HEK293 (cell line): ENCODE measurements around the gene NSMCE1.

Source experiments
- YY2 ChIP-seq: fragments of 450-650 bp; formaldehyde crosslinking; IDR thresholded peaks from 2 replicates; pipeline ENCODE4 v1.5.1; 2016; ENCODE audit warnings: missing biosample characterization, missing genetic modification characterization
- ZNF292 ChIP-seq: fragments of 450-650 bp; formaldehyde crosslinking; IDR thresholded peaks from 2 replicates; pipeline ENCODE4 v1.5.1; 2016; ENCODE audit warnings: low read depth, missing biosample characterization, missing genetic modification characterization, borderline replicate concordance
- ZNF561 ChIP-seq: fragments of 450-650 bp; IDR thresholded peaks from 2 replicates; pipeline ENCODE4 v1.5.1; 2018; ENCODE audit warnings: missing biosample characterization, missing genetic modification characterization, borderline replicate concordance
- ZNF670 ChIP-seq: fragments of 450-650 bp; formaldehyde crosslinking; IDR thresholded peaks from 2 replicates; pipeline ENCODE4 v1.5.1; 2016; ENCODE audit warnings: missing biosample characterization, missing genetic modification characterization, low read depth
- ZNF776 ChIP-seq: fragments of 450-650 bp; formaldehyde crosslinking; IDR thresholded peaks from 2 replicates; pipeline ENCODE4 v1.5.0; 2017; ENCODE audit warnings: missing biosample characterization, missing genetic modification characterization, borderline replicate concordance
- ZNF792 ChIP-seq: fragments of 450-650 bp; formaldehyde crosslinking; IDR thresholded peaks from 2 replicates; pipeline ENCODE4 v1.5.1; 2016; ENCODE audit warnings: missing biosample characterization, missing genetic modification characterization
- ZSCAN23 ChIP-seq: fragments of 450-650 bp; formaldehyde crosslinking; IDR thresholded peaks from 2 replicates; pipeline ENCODE4 v1.5.1; 2016; ENCODE audit warnings: missing biosample characterization, missing genetic modification characterization
- TF ChIP-seq, protein P1 (sequence below): fragments of 450-650 bp; formaldehyde crosslinking; IDR thresholded peaks from 2 replicates; pipeline ENCODE4 v1.5.1; 2016; ENCODE audit warnings: missing biosample characterization, missing genetic modification characterization

DNA sequence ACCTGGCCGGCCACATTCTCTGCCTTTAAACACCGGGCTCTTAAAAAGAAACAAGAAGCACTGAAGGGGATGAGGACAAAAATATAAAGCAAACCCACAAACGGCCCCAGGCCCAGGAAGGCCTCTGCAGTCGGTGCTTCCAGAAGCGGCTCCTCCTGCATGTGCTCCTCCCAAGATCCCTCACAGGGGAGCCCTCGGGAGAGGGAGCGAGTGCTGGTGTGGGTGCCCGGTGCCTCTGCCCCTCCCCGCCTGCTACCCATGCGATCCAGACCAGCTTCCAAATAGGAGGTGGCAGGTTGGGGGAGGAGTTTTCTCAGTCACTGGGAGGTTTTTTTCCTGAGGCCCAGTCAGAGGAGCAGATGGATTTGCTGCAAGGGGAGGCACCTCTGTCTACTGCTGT, 49.4 kb downstream of the NSMCE1 start:
- TF ChIP-seq ZNF670 (no peak), ZNF776 (tag by site-specific recombination) (no peak), ZNF561 (tag by site-specific recombination) (no peak), ZSCAN23 (tag by site-specific recombination) (no peak), ZNF292 (tag by site-specific recombination) (no peak), ZNF792 (tag by site-specific recombination) (no peak), YY2 (tag by site-specific recombination) (no peak)
- TF ChIP-seq, protein P1, sequence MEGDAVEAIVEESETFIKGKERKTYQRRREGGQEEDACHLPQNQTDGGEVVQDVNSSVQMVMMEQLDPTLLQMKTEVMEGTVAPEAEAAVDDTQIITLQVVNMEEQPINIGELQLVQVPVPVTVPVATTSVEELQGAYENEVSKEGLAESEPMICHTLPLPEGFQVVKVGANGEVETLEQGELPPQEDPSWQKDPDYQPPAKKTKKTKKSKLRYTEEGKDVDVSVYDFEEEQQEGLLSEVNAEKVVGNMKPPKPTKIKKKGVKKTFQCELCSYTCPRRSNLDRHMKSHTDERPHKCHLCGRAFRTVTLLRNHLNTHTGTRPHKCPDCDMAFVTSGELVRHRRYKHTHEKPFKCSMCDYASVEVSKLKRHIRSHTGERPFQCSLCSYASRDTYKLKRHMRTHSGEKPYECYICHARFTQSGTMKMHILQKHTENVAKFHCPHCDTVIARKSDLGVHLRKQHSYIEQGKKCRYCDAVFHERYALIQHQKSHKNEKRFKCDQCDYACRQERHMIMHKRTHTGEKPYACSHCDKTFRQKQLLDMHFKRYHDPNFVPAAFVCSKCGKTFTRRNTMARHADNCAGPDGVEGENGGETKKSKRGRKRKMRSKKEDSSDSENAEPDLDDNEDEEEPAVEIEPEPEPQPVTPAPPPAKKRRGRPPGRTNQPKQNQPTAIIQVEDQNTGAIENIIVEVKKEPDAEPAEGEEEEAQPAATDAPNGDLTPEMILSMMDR (tag by site-specific recombination) = no peak
